SK-N-SH (cell line): Measurements from ENCODE around the gene CHEK2. TPM values are rescaled to one million over a fixed set of nuclear protein-coding genes. Genes with fewer than 3 reads are reported as not detected.

Source experiments
- CTCF ChIA-PET: fragments of 300-600, 350-600 bp; formaldehyde crosslinking; extraction: SDS; loops from one replicate; lab custom pipeline; 2021; lab: Yijun Ruan, JAX
- POLR2A ChIA-PET: fragments of 350-600 bp; sonication (Branson Sonifier 250); formaldehyde crosslinking; extraction: SDS; loops from one replicate; lab custom pipeline; 2020; ENCODE audit warnings: antibody characterized with exemption, inconsistent platforms; lab: Yijun Ruan, JAX
- DNase-seq: peaks from one replicate; pipeline ENCODE4 v3.0.0; 2012
- H2AFZ ChIP-seq: fragments of 200-600 bp; sonication (generic); 2 replicates; pipeline ENCODE4 v1.8.1; 2016; ENCODE audit warnings: antibody characterized with exemption, mild to moderate bottlenecking, low read depth
- H3F3A ChIP-seq: fragments of 200-600 bp; sonication (generic); replicated peaks from 2 replicates; pipeline ENCODE3; 2016; ENCODE audit warnings: antibody characterized with exemption, mild to moderate bottlenecking; ENCODE audit not compliant: insufficient read depth
- H3K27ac ChIP-seq, 2 experiments: fragments of 200-500 bp in 1 of 2; fragments of 200-600 bp in 1 of 2; sonication (Bioruptor generic) in 1 of 2; sonication (generic), shearing (Covaris generic) in 1 of 2; 2 replicates each; pipeline versions ENCODE4 v1.5.1 to v1.6.1; 2014 to 2016; ENCODE audit warnings: low read depth in 2 of 2, inconsistent platforms in 1 of 2, low read length in 1 of 2, mild to moderate bottlenecking in 1 of 2, mixed read lengths in 1 of 2
- H3K27me3 ChIP-seq: fragments of 200-600 bp; sonication (generic), shearing (Covaris generic); 2 replicates; pipeline ENCODE4 v1.6.1; 2016; ENCODE audit warnings: mixed run types; ENCODE audit not compliant: insufficient read depth
- H3K36me3 ChIP-seq, 2 experiments: fragments of 200-500 bp in 1 of 2; fragments of 200-600 bp in 1 of 2; sonication (Bioruptor generic) in 1 of 2; sonication (generic) in 1 of 2; replicated peaks in 1 of 2; 2 replicates each; pipeline versions ENCODE3 to v1.5.1; 2014 to 2016; ENCODE audit warnings: low read length in 1 of 2, mild to moderate bottlenecking in 1 of 2; ENCODE audit not compliant: insufficient read depth in 2 of 2, control insufficient read depth in 1 of 2
- H3K4me1 ChIP-seq, 2 experiments: fragments of 200-500 bp in 1 of 2; fragments of 200-600 bp in 1 of 2; sonication (Bioruptor generic) in 1 of 2; sonication (generic), shearing (Covaris generic) in 1 of 2; 2 replicates each; pipeline versions ENCODE4 v1.5.1 to v1.6.1; 2014 to 2016; ENCODE audit warnings: low read depth in 1 of 2, low read length in 1 of 2, mixed run types in 1 of 2; ENCODE audit not compliant: insufficient read depth in 2 of 2, control insufficient read depth in 1 of 2
- H3K4me2 ChIP-seq: fragments of 200-600 bp; sonication (generic), shearing (Covaris generic); 2 replicates; pipeline ENCODE4 v1.6.1; 2017; ENCODE audit warnings: mixed run types
- H3K4me3 ChIP-seq, 2 experiments: fragments of 200-500 bp in 1 of 2; fragments of 200-600 bp in 1 of 2; sonication (Bioruptor generic) in 1 of 2; sonication (generic), shearing (Covaris generic) in 1 of 2; 2 replicates each; pipeline versions ENCODE4 v1.5.1 to v1.8.1; 2014 to 2016; ENCODE audit warnings: low read depth in 2 of 2, inconsistent platforms in 1 of 2, low read length in 1 of 2, mild to moderate bottlenecking in 1 of 2, mixed read lengths in 1 of 2, moderate library complexity in 1 of 2
- H3K79me2 ChIP-seq: fragments of 200-600 bp; sonication (generic); 2 replicates; pipeline ENCODE4 v1.8.1; 2017; ENCODE audit warnings: mild to moderate bottlenecking; ENCODE audit not compliant: insufficient read depth
- H3K9ac ChIP-seq: fragments of 200-600 bp; sonication (generic); 2 replicates; pipeline ENCODE4 v1.6.1; 2017; ENCODE audit warnings: mixed run types
- H3K9me2 ChIP-seq: fragments of 200-600 bp; sonication (generic); 2 replicates; pipeline ENCODE4 v1.6.1; 2017; ENCODE audit warnings: mixed run types
- H3K9me3 ChIP-seq: fragments of 200-600 bp; sonication (generic); 2 replicates; pipeline ENCODE4 v1.6.1; 2017; ENCODE audit warnings: mixed run types, mild to moderate bottlenecking, moderate library complexity
- H4K20me1 ChIP-seq: fragments of 200-600 bp; sonication (generic); 2 replicates; pipeline ENCODE4 v1.6.1; 2017; ENCODE audit warnings: mild to moderate bottlenecking, mixed run types; ENCODE audit not compliant: insufficient read depth
- FOXM1 ChIP-seq: IDR thresholded peaks from 2 replicates; pipeline ENCODE4 v1.4.0; 2012; ENCODE audit warnings: low read depth, mild to moderate bottlenecking
- GABPA ChIP-seq: IDR thresholded peaks from 2 replicates; pipeline ENCODE4 v1.4.0; 2012; ENCODE audit warnings: low read depth, mild to moderate bottlenecking
- IRF3 ChIP-seq: fragments of 150-350 bp; IDR thresholded peaks from 2 replicates; pipeline ENCODE4 v1.6.1; 2016; ENCODE audit warnings: mild to moderate bottlenecking, low read depth, low read length
- JUND ChIP-seq: IDR thresholded peaks from 2 replicates; pipeline ENCODE4 v1.4.0; 2012
- POLR2AphosphoS5 ChIP-seq: IDR thresholded peaks from 2 replicates; pipeline ENCODE4 v1.6.1; 2012; ENCODE audit warnings: low read depth, low read length
- RCOR1 ChIP-seq: fragments of 150-350 bp; IDR thresholded peaks from 2 replicates; pipeline ENCODE4 v1.6.1; 2017; ENCODE audit warnings: antibody characterized with exemption, low read length
- RXRA ChIP-seq: IDR thresholded peaks from 2 replicates; pipeline ENCODE4 v1.4.0; 2012; ENCODE audit warnings: low read depth, mild to moderate bottlenecking, borderline replicate concordance
- SIN3A ChIP-seq: IDR thresholded peaks from 2 replicates; pipeline ENCODE4 v1.6.1; 2012; ENCODE audit warnings: low read depth, mild to moderate bottlenecking, low read length, moderate library complexity, borderline replicate concordance
- SMC3 ChIP-seq: IDR thresholded peaks from 2 replicates; pipeline ENCODE4 v1.6.1; 2012; ENCODE audit warnings: low read depth, low read length, improper control_type of control experiment
- TAF1 ChIP-seq: IDR thresholded peaks from 2 replicates; pipeline ENCODE4 v1.6.1; 2012; ENCODE audit warnings: low read depth, mild to moderate bottlenecking, low read length, moderate library complexity, borderline replicate concordance
- USF1 ChIP-seq: IDR thresholded peaks from 2 replicates; pipeline ENCODE4 v1.4.0; 2012; ENCODE audit warnings: low read depth, borderline replicate concordance
- USF2 ChIP-seq: fragments of 150-350 bp; IDR thresholded peaks from 2 replicates; pipeline ENCODE4 v1.6.1; 2017; ENCODE audit warnings: antibody characterized with exemption, low read length, low read depth, borderline replicate concordance
- WGBS: methylation state at CpG from one replicate; pipeline ENCODE4 v1.1.6; 2017; ENCODE audit warnings: low lambda C conversion rate; 5-methylcytosine and 5-hydroxymethylcytosine counted together
- polyA plus RNA-seq, 3 experiments: library from polyadenylated mRNA; depleted of rRNA; stranded (reverse); fragments of >200 nt; gene quantifications; 2 replicates each; pipeline ENCODE4 v1.2.3, GENCODE V29; 2012

The CHEK2 gene
- polyA plus RNA-seq, 1 of the 3 experiments (the other 2 are of a cell fraction), result 12.0 TPM

GRCh38 chr22:28780296-28780695, 38.7 kb upstream of the CHEK2 start (continued):
- TF ChIP-seq IRF3, result no peak

GRCh38 chr22:28779833-28780232, 38.2 kb upstream of the CHEK2 start:
- no peaks in the 10 kb centered on the region for H3K9me3 ChIP-seq
- no peak for TF ChIP-seq SMC3
- no peak for TF ChIP-seq RCOR1
- TF ChIP-seq FOXM1, result no peak
- no peak for TF ChIP-seq USF1
- no peak for TF ChIP-seq TAF1
- no peak for TF ChIP-seq RXRA
- no peak for TF ChIP-seq GABPA
- no peak for TF ChIP-seq SIN3A
- TF ChIP-seq, all 33 proteins: peak for 0
- Histone ChIP-seq H3K4me1 (no peaks in the 10 kb centered on the region), H3K4me3 (no peak overlapping the region), H2AFZ (no peak overlapping the region), H3K79me2 (peaks cover 73% of the 10 kb centered on the region), H3K9me2 (no peaks in the 10 kb centered on the region), H3K27ac (no peak overlapping the region), H3F3A (peaks cover 4% of the 10 kb centered on the region), H3K4me2 (no peak overlapping the region), H3K9ac (no peak overlapping the region), H3K36me3 (peaks cover 15 to 78% of the 10 kb centered on the region in 2 experiments), H4K20me1 (peaks cover 20% of the 10 kb centered on the region; the same call in 1 of the 2 replicates), H3K27me3 (no peaks in the 10 kb centered on the region)
- 95% methylated on average over 5 of the region's 5 CpGs for WGBS
- DNase-seq, result no peak
- POLR2A ChIA-PET, result no interaction called here
- CTCF ChIA-PET, result interaction anchor here (1.3 to 1.4 kb wide), 2 partner anchors 9 to 50 kb away, joined by 3 to 4 read pairs; no protein-coding TSS in a partner anchor

GRCh38 chr22:28774378-28774777, 32.8 kb upstream of the CHEK2 start:
- Histone ChIP-seq H3K9ac (no peak overlapping the region), H3K4me3 (0 out of 4 replicates have a peak overlapping the region, but pooled peaks of 1 of the 2 experiments have one; percentile 88), H3K4me2 (0 out of 2 replicates have a peak overlapping the region, but pooled peaks have one; percentile 95), H2AFZ (no peak overlapping the region), H3F3A (peaks cover 7% of the 10 kb centered on the region), H4K20me1 (peaks cover 6% of the 10 kb centered on the region; the same call in 1 of the 2 replicates), H3K4me1 (no peaks in the 10 kb centered on the region), H3K27me3 (no peaks in the 10 kb centered on the region), H3K79me2 (peaks cover 64% of the 10 kb centered on the region), H3K9me3 (no peaks in the 10 kb centered on the region), H3K27ac (peak overlapping the region in 1 of 2 experiments; percentile 88; a peak in 1 of 4 replicates), H3K9me2 (no peaks in the 10 kb centered on the region), H3K36me3 (peaks cover 0 to 39% of the 10 kb centered on the region in 2 experiments)
- CTCF ChIA-PET, result interaction anchor here (3.2 kb wide), 1 partner anchor 25 kb away, joined by 17 read pairs; the partner anchor contains the start of gene XBP1
- POLR2A ChIA-PET, result interaction anchor here (0.7 kb wide), 1 partner anchor 40 kb away, joined by 4 read pairs; no protein-coding TSS in a partner anchor
- WGBS, result 95% methylated on average over 1 of the region's 1 CpG
- no peak for DNase-seq
- TF ChIP-seq USF2, result no peak
- no peak for TF ChIP-seq RCOR1
- TF ChIP-seq POLR2AphosphoS5, result no peak
- TF ChIP-seq GABPA, result no peak
- no peak for TF ChIP-seq JUND
